Measurements from ENCODE around the gene TUBB2A. TPM values are rescaled to one million over a fixed set of nuclear protein-coding genes. Genes with fewer than 3 reads are reported as not detected.
"Not testable (repeated sequence)": the region's sequence is repeated elsewhere in the genome, so short reads cannot be mapped to it uniquely, and the experiment has no call there.

Gene TUBB2A
- total and polyA plus RNA-seq, 2 of the 4 experiments (the other 2 are of a cell fraction): 164 to 264 TPM

- H3K4me1 ChIP-seq (ENCODE audit: control insufficient read depth, insufficient read depth, low read length); dilution Hi-C loops (cut with HindIII; ENCODE audit: low sequenced_read_pairs, unreplicated experiment); H4K5ac ChIP-seq (ENCODE audit: low read depth, low read length); H3K9me1 ChIP-seq (ENCODE audit: insufficient read depth, low read length); H2BK15ac ChIP-seq (ENCODE audit: low read depth, low read length); H3K27me3 ChIP-seq (ENCODE audit: control insufficient read depth, insufficient read depth, low read length); DNase-seq; H4K8ac ChIP-seq (ENCODE audit: low read depth in 2 of 2, low read length in 2 of 2); H4K20me1 ChIP-seq (ENCODE audit: insufficient read depth, low read length); H2AK5ac ChIP-seq (ENCODE audit: low read depth, low read length); H4K91ac ChIP-seq (ENCODE audit: insufficient read depth, low read depth, low read length); in situ Hi-C loops (cut with MboI; ENCODE audit: low sequenced_read_pairs); H2BK120ac ChIP-seq (ENCODE audit: low read depth, low read length); H3K9me3 ChIP-seq (ENCODE audit: control insufficient read depth, insufficient read depth, low read length); H2BK20ac ChIP-seq (ENCODE audit: low read depth, low read length): not testable (repeated sequence)
- Histone ChIP-seq H2BK5ac (ENCODE audit: low read depth, low read length, poor library complexity, severe bottlenecking) (peak overlapping the region; percentile 56), H3K4ac (ENCODE audit: low read depth, low read length) (peak overlapping the region; percentile 2), H3K18ac (ENCODE audit: low read depth, low read length) (peak overlapping the region; percentile 19; the same call in 1 of the 2 replicates), H3K36me3 (ENCODE audit: control insufficient read depth, insufficient read depth, low read length) (peaks cover 14% of the 10 kb centered on the region), H3K4me2 (ENCODE audit: low read depth, low read length) (peak overlapping the region; percentile 97), H3K56ac (ENCODE audit: extremely low read depth, insufficient read depth, low read length) (peak overlapping the region; percentile 11; the same call in 1 of the 2 replicates), H3K27ac (ENCODE audit: insufficient read depth, low read length) (peak overlapping the region; percentile 22; the same call in 1 of the 2 replicates), H3K79me1 (ENCODE audit: low read depth in 1 of 2, low read length in 2 of 2) (peaks cover 10 to 34% of the 10 kb centered on the region in 2 experiments; a peak in 3 of 4 replicates), H3K9ac (ENCODE audit: low read depth, low read length) (peak overlapping the region; percentile 66), H2AFZ (replicated peaks; ENCODE audit: low read length, poor library complexity) (peak overlapping the region; percentile 47), H3K23ac (ENCODE audit: low read depth, low read length) (peak overlapping the region; percentile 19), H3K14ac (replicated peaks; ENCODE audit: low read depth, low read length) (peak overlapping the region; percentile 1), H2AK9ac (replicated peaks; ENCODE audit: low read depth, low read length, poor library complexity) (peak overlapping the region; percentile 86), H3K4me3 (ENCODE audit: insufficient read depth, low read depth, low read length) (peak overlapping the region; percentile 99)
- ChIA-PET CTCF (interaction anchor here (0.6 to 2.7 kb wide), 5 partner anchors 13 to 95 kb away, joined by 3 to 11 read pairs (median 3); no protein-coding TSS in a partner anchor), POLR2A (ENCODE audit: unreplicated experiment) (interaction anchor here (1.8 kb wide), 1 partner anchor 91 kb away, joined by 5 read pairs; no protein-coding TSS in a partner anchor)
- intact Hi-C loops (cut with micrococcal nuclease): loop anchor here (1.0 to 2.0 kb wide), 3 partner anchors 52 to 102 kb away; partner anchors contain the start of gene PSMG4
- BruUV-seq (replicated peaks): TSS peak; percentile 39
- TF ChIP-seq BHLHE40 (IDR thresholded peaks at IDR 0.05; ENCODE audit: low read depth, low read length): 0 out of 2 replicates have a peak, but pooled peaks have one; percentile 20
- peak; percentile 6 for ATAC-seq (ENCODE audit: low read depth)
- WGBS, 2 experiments (ENCODE audit: extremely low coverage in 2 of 2, insufficient read length in 1 of 2): 12% methylated on average over 7 of the region's 32 CpGs; no CpG with 5 or more reads in 1 of the 2 experiments
Measured at GRCh38 chr6:3156184-3157130, 887 bp downstream of the TUBB2A start.

- WGBS, 2 experiments (ENCODE audit: extremely low coverage in 2 of 2, insufficient read length in 1 of 2): 86% methylated on average over 1 of the region's 6 CpGs; no CpG with 5 or more reads in 1 of the 2 experiments
- H2BK5ac ChIP-seq (ENCODE audit: low read depth, low read length, poor library complexity, severe bottlenecking); H3K18ac ChIP-seq (ENCODE audit: low read depth, low read length); H2AK9ac ChIP-seq (replicated peaks; ENCODE audit: low read depth, low read length, poor library complexity); H3K14ac ChIP-seq (replicated peaks; ENCODE audit: low read depth, low read length); H3K4ac ChIP-seq (ENCODE audit: low read depth, low read length); BruUV-seq (replicated peaks); H4K5ac ChIP-seq (ENCODE audit: low read depth, low read length); H2BK120ac ChIP-seq (ENCODE audit: low read depth, low read length); intact Hi-C loops (cut with micrococcal nuclease); POLR2A ChIA-PET (ENCODE audit: unreplicated experiment); H4K20me1 ChIP-seq (ENCODE audit: insufficient read depth, low read length); ATAC-seq (ENCODE audit: low read depth); H4K91ac ChIP-seq (ENCODE audit: insufficient read depth, low read depth, low read length); H3K4me1 ChIP-seq (ENCODE audit: control insufficient read depth, insufficient read depth, low read length); DNase-seq; dilution Hi-C loops (cut with HindIII; ENCODE audit: low sequenced_read_pairs, unreplicated experiment); H3K56ac ChIP-seq (ENCODE audit: extremely low read depth, insufficient read depth, low read length); H2BK15ac ChIP-seq (ENCODE audit: low read depth, low read length); H3K27ac ChIP-seq (ENCODE audit: insufficient read depth, low read length); CTCF ChIA-PET; H3K4me3 ChIP-seq (ENCODE audit: insufficient read depth, low read depth, low read length); H2AK5ac ChIP-seq (ENCODE audit: low read depth, low read length); H3K9ac ChIP-seq (ENCODE audit: low read depth, low read length); H3K4me2 ChIP-seq (ENCODE audit: low read depth, low read length); in situ Hi-C loops (cut with MboI; ENCODE audit: low sequenced_read_pairs); H4K8ac ChIP-seq (ENCODE audit: low read depth in 2 of 2, low read length in 2 of 2); H3K9me3 ChIP-seq (ENCODE audit: control insufficient read depth, insufficient read depth, low read length); H2BK20ac ChIP-seq (ENCODE audit: low read depth, low read length); H3K9me1 ChIP-seq (ENCODE audit: insufficient read depth, low read length); H2AFZ ChIP-seq (replicated peaks; ENCODE audit: low read length, poor library complexity); H3K27me3 ChIP-seq (ENCODE audit: control insufficient read depth, insufficient read depth, low read length): not testable (repeated sequence)
- H3K23ac ChIP-seq (ENCODE audit: low read depth, low read length): peak overlapping the region; percentile 42; the same call in 1 of the 2 replicates
- H3K36me3 ChIP-seq (ENCODE audit: control insufficient read depth, insufficient read depth, low read length): peaks cover 19% of the 10 kb centered on the region
- H3K79me1 ChIP-seq (ENCODE audit: low read depth in 1 of 2, low read length in 2 of 2): peaks cover 10 to 34% of the 10 kb centered on the region in 2 experiments; a peak in 3 of 4 replicates
Measured at GRCh38 chr6:3155416-3155815, 1.9 kb downstream of the TUBB2A start.

Data from IMR-90 (cell line).